NK-92 (cell line): ENCODE measurements around the gene PARL.
"Not testable (repeated sequence)": the region's sequence is repeated elsewhere in the genome, so short reads cannot be mapped to it uniquely, and the experiment has no call there.

Source experiments
- DNase-seq: peaks from one replicate; lab custom pipeline; 2025; ENCODE audit not compliant: unreplicated experiment; lab: John Stamatoyannopoulos, UW

PARL gene

GRCh38 chr3:183792976-183793375 is 91.7 kb downstream of the PARL start:
- DNase-seq: no peak

- DNase-seq: no peak
Measured at GRCh38 chr3:183790700-183791099, 94.0 kb downstream of the PARL start.

- DNase-seq: no peak
Measured at GRCh38 chr3:183789826-183790225, 94.9 kb downstream of the PARL start.

GRCh38 chr3:183784503-183784902 is 100.2 kb downstream of the PARL start:
- DNase-seq: not testable (repeated sequence)

- DNase-seq: no peak
Measured at GRCh38 chr3:183782576-183783276, 102.0 kb downstream of the PARL start.

GRCh38 chr3:183781246-183781645 is 103.4 kb downstream of the PARL start:
- DNase-seq: no peak

GRCh38 chr3:183779896-183780465 is 104.7 kb downstream of the PARL start:
- DNase-seq: no peak
